NCI-H187 treated with DMSO at 0.1 percent for 48 hours (cell line): Measurements from ENCODE around the gene UNC5C.

Experiments
- DNase-seq: peaks from one replicate; lab custom pipeline; 2025; lab: John Stamatoyannopoulos, UW

Gene UNC5C

GRCh38 chr4:95343235-95343634 is 205.5 kb downstream of the UNC5C start:
- no peak for DNase-seq

- DNase-seq, result no peak
These were observed 208.6 kb downstream of the UNC5C start for GRCh38 chr4:95340191-95340590.

- no peak for DNase-seq
These were observed 223.1 kb downstream of the UNC5C start for GRCh38 chr4:95325665-95326064.

GRCh38 chr4:95319169-95319568 is 229.6 kb downstream of the UNC5C start:
- no peak for DNase-seq

DNA sequence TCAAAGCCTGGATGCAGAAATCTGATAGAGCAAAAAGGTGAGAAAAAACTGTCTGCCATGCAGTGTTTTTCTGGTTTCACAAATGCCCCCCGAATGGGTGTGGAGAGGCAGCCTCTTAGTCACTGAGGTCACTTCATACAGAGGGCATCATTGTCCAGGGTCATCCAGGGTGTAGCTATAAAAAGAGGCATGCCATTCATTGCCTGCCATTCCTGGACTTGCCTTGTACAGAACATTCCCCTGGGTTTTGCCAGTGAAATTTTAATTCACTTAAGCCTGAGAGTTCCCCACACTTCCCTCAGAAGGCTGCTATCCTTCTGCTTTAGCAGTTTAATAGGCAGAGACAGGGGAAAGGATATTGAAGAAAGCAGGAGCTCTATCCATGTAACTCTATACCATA is 230.3 kb downstream of the UNC5C start:
- no peak for DNase-seq

- no peak for DNase-seq
These were observed 230.7 kb downstream of the UNC5C start for GRCh38 chr4:95318044-95318443.

GRCh38 chr4:95317085-95317793 is 231.5 kb downstream of the UNC5C start:
- no peak for DNase-seq

- DNase-seq, result no peak
These were observed 234.2 kb downstream of the UNC5C start for GRCh38 chr4:95314573-95314972.

DNA sequence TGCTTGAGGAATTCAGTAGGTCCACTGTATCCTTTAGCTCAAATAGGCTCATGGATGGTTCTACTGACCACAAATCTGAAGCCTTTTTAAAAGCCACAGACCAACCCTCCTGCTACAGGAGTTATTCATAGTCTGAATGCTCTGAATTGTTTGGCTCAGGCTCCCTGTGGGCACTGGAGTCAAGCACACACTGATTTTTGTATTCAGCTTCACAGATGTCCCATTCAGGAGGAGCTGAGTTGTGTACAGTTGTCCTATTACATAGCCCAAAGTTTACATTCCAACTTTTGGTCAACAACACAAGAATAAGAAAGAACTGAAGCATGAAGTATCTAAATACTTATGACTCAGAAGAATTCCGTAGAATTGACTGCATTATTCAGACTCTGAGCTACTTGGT is 243.9 kb downstream of the UNC5C start:
- no peak for DNase-seq

- no peak for DNase-seq
These were observed 248.5 kb downstream of the UNC5C start for GRCh38 chr4:95300304-95300703.

DNA sequence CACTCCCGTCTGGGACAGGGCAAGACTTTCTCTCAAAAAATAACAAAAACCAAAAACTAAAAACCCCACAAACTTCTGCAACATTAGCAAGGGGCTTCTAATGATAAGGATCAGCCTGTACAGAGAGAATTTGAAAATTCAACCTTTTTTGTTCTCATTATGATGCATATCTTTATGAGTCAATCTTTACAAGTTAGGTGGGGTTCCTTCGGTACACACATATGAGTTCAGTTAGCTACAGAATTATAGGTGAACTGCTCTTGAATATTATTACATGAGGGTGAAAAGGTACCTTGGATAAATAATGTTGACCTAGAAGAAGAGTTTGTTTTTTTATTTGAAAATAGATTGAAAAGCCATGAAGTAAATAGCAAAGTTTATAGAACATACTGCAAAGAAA is 252.7 kb downstream of the UNC5C start:
- DNase-seq, result no peak

GRCh38 chr4:95295157-95295556 is 253.6 kb downstream of the UNC5C start:
- DNase-seq, result no peak

- no peak for DNase-seq
These were observed 254.5 kb downstream of the UNC5C start for GRCh38 chr4:95294321-95294720.

- DNase-seq, result no peak
These were observed 255.8 kb downstream of the UNC5C start for GRCh38 chr4:95293014-95293413.

- DNase-seq, result no peak
These were observed 258.1 kb downstream of the UNC5C start for GRCh38 chr4:95290702-95291101.

- DNase-seq, result no peak
These were observed 259.6 kb downstream of the UNC5C start for GRCh38 chr4:95289028-95289634.

- DNase-seq, result no peak
These were observed 260.2 kb downstream of the UNC5C start for GRCh38 chr4:95288552-95288951.

DNA sequence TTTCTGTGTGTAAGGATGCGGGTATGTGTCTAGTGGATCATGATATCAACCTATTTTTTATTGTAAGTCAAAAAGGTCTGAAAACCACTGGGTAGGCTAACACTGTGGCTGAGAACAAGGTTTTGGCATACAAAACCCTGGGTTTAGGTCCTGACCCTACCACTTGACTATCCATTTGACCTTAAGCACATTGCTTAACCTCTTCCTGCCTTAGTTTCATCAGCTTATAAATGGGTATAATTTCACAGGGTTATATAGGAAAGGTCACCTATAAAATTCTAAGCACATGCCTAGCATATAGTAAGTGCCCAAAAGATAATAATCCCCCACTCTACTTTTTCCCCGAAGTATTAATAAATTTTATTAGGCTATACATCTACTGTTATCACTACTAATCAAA is 263.0 kb downstream of the UNC5C start:
- DNase-seq, result no peak

GRCh38 chr4:95284655-95285054 is 264.1 kb downstream of the UNC5C start:
- DNase-seq, result no peak

DNA sequence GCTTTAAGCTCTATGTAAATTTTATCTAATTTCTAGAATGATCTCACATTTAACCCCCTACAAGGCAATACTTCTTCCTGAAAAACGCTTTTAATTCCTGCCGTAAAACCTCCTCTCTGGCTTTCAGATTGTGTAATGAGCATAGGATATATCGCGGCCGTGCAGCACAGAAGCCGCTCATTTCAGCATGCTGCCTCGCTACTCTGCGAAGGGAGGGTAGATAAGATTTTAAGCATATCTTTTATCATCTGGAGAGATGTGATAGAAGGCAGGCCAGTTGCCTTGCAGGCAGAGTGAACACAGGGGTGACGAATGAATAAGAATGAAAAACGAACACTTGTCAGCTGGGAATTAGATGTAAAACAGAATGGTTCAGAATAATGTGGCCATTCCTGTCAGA is 265.5 kb downstream of the UNC5C start:
- no peak for DNase-seq

GRCh38 chr4:95272797-95273196 is 276.0 kb downstream of the UNC5C start:
- DNase-seq, result no peak

GRCh38 chr4:95272036-95272435 is 276.7 kb downstream of the UNC5C start:
- DNase-seq, result no peak

DNA sequence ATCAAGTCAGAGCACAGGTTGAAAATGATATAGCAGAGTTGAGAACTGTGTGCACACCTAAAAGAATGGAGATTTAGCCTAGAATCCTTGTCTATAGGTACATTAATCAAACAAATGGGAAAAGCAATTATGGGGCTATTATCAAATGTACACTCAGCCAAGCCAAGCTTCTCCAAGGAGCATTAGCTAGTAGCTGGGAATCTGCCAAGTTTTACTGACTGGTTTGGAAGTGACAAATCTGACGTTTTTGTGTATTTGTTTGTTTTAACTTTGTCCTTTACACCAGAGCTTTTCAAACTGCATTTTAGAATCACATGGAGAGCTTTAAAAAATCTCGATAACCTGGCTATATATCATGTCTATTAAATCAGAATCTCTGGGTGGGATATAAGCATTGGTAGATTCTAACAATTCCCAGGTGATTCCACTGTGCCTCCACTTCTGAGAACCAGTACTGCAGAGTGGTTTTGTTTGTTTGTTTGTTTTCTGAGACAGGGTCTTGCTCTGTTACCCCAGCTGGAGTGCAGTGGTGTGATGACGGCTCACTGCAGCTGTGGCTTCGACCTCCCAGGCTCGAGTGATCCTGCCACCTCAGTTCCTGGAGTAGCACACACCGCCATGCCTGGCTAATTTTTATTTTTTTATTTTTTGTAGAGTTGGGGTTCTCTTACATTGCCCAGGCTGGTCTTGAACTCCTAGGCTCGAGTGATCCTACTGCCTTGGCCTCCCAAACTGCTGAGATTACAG is 279.8 kb downstream of the UNC5C start:
- DNase-seq, result no peak
